Daoy (cell line): ENCODE data around the gene NUDT2. TPM values are rescaled to one million over a fixed set of nuclear protein-coding genes. Genes with fewer than 3 reads are reported as not detected.

ENCODE experiments used
- DNase-seq: peaks from one replicate; pipeline ENCODE4 v3.0.0-alpha.2; 2015; ENCODE audit warnings: low read depth
- total RNA-seq: library from RNA; depleted of rRNA; stranded (reverse); fragments of >200 nt; shearing (Covaris generic); gene quantifications from 2 replicates; pipeline ENCODE4 v1.2.3, GENCODE V29; 2014

Gene NUDT2
- total RNA-seq, 1 experiment from 2014 or later: 51.9 TPM

DNA sequence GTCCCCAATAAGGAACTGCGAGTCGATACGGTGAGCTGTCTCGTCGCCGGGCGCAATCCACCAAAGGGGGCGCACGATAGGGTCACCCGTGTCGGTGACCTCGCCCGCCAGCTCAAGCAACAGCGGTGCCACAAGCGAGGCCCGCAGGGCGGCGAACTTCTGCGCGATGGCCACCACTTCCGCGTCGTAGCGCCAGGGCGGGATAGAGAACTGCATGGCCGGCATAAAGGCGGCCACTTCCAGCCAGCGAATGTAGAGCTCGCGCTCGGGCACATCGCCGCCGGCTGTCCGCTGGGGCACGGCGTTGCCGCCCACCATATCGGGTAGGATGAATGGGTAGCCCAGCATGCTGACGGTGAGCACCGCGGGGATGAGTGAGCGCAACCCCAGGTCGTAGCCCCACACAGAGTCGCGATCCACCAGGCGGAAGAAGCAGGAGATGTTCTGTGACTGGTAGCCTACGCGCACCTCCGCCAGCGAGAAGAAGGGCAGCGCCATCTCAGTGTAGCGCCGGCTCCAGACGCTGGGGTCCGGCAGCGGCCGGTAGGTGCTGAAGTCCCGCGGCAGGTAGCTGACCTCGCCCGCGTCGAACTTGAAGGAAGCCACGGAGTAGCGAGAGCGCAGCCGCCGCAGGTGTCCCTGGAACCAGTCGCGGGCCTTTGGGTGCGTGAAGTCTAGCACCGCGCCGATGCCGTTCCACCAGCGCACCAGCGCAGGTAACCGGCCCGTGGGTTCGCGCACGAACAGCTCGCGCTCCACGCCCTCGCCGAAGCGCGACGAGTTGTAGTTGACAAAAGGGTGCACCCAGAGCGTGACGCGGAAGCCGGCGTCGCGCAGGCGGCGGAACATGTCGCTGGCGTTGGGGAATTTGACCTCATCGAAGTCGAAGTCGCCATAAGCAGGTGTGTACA is 41.9 kb downstream of the NUDT2 start:
- DNase-seq: no peak

DNA sequence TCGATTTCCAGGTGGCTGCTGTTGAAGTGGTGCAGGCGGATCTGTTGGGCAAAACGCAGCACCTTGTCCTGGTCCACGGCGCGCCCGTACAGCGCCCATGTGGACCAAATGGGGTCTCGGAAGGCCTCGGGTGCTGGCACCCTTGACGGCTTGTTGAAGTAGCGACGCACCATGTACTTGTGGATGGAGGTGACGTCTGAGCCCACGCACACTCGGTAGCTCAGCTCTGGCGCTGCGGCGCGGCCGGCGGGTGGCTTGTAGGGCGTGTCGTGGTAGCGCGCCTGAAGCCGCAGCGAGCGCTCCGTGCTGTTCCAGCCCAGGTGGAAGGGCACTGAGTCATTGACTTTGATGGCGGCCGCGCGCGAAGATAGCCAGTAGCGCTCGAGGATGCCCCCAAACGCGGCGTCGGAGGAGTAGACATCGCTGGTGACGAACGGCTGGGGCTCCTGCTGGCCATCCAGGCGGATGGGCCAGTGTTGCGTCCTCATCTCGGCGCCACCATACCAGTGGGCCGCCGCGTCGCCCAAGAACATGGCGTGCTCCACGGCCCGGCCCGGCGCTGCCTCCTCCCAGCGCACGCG is 42.6 kb downstream of the NUDT2 start:
- no peak for DNase-seq

DNA sequence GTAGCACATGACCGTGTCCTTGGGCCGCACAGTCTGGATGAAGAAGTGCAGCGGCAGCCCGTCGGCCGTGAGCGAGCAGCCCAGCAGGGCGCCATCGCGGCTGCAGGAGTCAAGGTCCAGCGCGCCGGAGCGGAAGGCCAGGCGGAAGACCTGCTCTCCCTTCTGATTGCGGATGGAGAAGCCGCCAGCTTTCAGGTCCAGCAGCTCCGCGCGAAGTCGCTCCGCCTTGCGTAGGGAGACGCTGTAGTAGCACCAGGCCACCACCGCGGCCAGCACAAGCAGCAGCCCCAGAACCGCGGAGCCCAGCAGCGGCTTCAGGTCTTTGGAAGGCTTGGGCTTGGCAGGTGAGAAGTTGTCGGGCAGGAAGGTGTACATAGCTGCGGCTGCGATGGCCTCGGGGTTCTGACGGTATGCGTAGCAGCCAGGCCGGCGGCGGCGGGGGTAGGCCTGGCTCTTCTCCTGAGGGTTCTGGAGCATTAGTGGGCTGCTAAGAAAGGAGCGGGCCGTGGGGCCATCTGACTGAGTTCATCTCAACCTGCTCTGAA is 43.2 kb downstream of the NUDT2 start:
- no peak for DNase-seq

DNA sequence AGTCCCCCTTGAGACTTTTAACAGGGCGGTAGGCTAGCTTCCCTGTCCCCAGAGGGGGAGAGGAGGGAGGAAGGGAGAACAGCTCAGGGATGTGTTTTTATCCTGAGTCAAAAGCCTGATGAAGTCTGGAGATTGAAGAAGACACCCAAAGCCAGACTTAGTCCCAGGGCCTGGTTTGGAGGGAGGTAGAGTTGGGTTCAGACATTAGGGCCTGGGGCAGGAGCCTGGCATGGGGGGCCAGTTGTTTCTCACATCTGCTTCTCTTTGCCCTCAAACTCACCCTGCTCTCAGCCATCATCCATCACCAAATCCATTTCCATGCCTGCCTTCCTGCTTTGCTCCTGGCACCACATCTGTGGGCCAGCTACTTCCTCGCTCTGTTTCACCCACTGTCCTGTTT is 44.4 kb downstream of the NUDT2 start:
- no peak for DNase-seq

DNA sequence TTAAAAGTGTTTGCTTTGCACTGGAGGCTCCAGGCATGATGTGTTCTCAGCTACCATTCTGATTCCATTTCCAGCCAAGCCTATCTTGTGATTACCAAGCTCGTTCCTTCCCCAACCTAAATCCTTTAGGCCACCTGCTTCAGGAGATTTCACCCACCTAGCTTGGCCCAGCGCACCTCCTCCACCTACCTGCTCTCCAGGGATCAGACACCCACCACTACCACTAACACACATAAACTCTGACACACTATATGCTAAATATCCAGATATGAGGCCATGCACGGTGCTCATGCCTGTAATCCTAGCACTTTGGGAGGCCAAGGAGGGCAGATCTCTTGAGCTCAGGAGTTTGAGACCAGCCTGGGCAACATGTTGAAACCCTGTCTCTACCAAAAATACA is 45.0 kb downstream of the NUDT2 start:
- DNase-seq: no peak

DNA sequence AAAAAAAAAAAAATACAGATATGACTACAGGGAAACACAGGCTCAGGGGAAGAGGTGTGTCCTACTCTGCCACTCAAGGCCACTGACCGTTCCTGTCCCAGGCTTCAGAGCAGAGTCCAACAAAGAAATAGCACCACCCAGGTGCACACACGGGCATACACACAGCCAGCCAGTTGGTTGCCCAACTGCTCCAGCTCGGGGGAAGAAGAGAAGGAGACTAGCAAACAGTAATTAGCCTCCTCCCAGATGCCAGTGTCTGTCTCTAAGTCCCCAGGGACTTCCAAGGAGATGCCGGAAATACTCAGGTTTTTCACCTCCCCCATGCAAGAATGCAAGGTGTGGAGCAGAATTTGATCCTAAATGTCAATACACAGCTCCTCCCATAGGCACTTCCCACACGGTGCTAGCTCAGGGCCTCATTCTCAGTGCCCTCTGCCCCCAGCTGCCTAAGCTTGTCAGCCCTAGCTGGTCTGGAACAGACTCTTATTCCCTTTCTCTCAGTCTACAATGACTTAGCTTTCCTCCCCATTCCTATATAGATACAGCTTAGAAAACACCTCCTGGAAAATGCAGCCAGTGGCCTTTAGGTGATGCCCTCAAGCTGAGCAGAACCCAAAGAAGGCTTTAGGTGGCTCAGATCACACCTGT is 45.7 kb downstream of the NUDT2 start:
- no peak for DNase-seq

DNA sequence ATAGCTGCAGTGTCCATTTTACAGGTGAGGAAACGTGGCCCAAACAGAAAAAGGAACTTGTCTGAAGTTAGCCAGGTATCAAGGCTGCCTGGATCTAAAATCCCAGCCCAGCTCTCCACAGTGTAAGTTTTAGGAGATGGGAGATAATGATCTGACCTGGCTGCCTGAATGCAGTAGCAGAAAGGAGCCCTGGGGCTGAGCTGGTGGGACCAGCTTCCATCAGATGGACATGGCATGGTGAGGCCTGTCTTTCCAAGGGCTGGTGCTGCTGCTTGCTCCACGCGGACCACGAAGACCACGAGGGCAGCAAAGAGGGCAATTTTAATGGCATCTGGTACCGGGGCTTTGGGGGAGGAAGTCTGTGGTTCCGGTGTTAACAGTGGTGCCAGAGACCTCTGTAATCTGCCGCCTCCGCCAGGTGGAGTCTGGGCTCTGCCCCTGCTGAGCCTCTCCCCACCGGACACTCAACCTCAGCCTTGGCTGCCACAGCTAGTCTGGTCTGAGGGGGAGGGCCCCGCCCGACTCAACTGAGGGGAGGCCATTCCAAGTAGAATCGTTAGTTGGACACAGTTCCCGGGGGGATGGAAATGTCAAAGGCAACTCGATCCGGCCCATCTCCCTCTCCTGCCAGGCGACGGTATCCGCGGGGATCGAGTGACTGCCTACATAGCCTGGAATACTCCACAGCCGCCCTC is 46.7 kb downstream of the NUDT2 start:
- peak; percentile 67 for DNase-seq

DNA sequence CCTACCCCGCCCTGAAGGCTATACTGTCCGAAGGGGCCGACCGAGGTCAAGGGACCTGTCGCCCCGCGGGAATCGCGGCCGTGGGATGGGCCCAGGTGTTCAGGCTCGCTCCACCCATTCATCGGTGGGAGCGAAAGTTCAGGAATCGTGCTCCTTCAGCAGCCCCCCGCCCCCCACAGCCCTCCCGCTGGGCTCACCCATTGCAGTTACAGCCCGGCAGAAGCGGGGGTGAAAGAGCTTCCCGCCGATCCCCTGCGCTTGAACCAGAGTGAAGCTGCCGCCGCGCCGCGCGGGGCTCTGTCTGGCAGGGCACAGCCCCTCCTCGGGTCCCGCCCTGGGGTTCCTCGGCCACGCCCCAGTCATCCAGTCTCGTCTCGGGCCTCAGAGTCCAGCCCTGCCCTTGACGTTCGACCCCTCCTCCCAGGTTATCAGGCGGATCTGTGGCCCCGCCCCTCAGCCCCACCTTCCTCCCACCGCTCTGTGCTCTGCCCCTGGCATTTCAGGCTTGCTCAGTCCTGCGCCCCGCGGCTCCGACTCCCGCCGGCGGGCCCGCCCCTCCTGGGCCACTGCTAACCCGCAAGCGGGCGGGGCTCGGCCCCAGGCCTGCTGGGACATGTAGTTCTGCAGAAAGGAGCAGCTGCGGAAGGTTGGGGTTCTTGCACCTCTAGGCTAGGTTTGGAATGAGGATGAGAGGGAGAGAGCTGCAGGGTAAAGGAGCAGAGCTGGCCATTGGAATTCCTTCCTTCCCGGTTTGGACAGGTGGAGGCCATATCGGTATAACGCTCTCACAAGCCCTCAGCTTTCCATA is 47.4 kb downstream of the NUDT2 start, which contains the start of gene MYORG:
Gene MYORG, minus strand, starts transcription at position 303 of the 808 bp plus-strand sequence. CDS start 3,955 bp downstream, outside the sequence.
- DNase-seq: peak; percentile 99

DNA sequence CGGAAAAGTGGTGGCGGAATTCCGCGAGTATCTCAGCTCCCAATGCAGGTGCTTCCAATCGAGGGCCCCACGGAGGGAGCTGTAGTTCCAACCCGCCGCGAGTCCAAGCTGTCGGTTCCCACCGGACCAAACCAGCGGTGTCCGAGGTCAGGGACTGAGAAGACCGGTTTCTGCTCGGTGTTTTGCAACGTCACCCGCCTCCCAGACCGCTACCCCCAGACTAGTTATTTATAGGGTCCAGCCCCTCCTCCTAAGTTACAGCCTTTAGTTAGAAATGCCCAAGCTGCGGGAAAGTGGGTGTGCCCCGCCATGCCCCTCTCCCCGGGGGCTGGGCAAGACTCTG is 48.0 kb downstream of the NUDT2 start:
- no peak for DNase-seq

DNA sequence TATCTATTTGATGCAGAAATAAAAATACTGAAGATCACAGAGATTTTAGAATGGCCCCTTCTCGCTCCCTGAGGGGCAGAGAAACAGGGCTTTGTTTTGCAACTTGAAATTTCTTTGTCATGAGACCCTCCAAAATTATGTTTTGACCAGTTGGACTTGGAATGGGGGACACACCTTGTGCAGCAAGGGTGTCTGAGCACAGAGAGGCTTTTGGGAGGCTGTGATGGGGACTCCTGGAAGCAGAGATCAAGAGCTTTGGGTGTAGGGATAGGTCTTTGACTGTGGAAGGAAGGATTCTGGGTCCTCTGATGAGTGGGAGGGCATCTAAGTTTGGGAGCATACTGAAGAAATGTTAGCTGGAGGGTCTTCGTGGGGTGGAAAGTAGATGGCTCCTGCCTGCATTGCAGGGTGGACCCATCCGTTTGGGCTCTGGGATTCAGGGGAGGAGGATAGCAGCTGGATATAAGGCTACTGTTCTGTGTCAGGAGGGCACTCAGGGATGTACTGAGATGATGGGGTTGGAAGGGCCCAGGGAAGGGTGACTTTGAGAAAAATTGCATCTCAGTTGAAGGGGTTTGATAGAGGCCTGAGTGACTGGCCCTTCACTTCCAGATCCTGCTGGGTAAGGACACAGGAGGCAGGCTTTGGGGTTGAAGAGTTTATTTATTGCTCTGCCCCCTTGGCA is 49.1 kb downstream of the NUDT2 start:
- DNase-seq: no peak

DNA sequence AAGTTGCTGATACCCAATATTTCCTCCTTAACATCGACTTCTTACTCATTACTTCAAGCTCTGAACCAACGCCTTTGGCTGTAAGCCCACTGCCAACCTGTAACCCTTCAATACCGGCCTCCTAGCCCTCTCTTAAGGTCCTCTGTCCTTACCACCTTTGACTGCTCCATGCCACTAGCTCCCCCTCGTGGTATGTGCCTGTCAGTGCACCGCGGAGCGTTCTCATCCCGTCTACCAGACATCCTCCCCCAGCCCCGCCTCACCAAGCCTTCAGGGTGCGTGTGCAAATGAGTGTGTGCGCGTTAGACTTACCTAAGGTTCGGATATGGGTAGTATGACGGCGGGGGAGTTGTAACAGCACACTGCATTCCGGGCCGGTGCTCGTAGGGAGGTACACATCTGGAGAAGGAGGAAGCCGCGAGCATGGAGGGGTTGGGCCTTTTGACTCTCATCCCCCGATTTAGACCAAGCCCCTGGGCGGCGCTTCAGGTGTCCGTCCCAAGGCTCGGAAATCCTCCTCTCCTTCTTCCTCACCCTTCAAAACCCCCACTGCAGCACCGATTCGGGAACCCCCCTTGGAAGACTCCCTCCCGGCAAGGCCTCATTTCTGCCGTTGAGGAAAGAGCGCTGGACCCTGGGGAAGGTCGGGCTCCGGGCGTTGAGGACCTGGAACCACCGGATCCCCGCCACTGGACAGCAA is 50.1 kb downstream of the NUDT2 start:
- peak; percentile 89 for DNase-seq

DNA sequence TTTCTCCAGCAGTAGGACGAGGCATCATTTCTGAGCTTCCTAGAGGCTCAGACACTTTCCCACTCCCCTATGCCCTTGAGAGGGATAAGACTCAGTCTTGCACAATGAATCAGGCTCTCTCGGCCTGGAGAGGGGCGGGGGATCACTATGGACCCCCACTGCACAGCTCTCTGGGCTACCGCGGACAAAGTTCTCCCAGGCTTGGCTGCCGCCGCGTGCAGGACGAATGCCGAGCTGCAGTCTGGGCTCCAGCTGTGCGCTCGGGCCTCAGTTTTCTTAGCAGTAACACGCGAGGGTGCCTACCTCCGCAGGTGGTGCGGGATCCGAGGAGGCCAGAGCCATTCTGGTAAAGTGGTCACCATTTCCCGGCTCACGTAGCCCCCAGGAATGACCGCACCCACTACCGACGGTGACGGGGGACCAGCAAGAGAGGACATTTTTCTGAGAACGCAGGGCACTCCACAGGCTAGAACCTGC is 50.7 kb downstream of the NUDT2 start:
- DNase-seq: no peak

DNA sequence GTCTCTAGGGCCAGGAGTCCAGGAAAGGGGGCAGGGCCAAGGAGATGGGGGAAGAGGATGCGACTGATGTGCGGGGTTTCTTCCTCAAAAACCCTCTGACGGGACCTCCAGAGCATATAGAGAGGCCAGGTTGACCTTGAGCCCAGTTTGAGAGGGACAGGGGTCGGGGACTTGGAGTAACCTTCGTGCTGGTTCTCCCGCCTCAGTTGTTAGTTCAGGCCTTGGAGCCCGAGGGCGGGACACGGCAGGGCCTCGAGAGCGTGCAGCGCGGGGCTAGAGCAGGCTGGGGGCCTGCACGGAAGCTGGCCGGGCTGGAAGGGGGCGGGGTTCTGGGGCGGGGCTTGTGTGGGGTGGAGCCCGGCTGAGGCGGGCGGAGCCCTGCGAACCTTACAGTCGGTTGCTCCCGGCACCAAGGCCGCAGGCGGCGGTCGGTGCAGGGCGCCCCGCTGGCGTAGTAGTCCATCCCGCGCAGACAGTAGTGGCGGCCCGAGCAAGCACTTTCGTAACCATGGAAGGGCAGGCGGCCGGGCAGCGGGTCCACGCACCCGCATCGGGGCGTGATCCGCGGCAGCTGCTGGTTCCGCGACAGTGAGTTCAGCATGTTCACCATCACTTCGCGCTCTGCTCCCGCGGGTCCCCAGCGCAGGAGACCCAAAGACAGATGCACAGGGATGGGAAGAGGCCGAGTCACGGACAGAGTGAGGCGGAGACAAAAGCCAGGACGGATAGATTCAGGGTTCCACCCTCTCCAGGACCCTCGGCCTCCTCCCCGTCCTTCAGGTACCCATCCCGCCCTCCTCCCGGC is 51.3 kb downstream of the NUDT2 start:
- peak; percentile 81 for DNase-seq

DNA sequence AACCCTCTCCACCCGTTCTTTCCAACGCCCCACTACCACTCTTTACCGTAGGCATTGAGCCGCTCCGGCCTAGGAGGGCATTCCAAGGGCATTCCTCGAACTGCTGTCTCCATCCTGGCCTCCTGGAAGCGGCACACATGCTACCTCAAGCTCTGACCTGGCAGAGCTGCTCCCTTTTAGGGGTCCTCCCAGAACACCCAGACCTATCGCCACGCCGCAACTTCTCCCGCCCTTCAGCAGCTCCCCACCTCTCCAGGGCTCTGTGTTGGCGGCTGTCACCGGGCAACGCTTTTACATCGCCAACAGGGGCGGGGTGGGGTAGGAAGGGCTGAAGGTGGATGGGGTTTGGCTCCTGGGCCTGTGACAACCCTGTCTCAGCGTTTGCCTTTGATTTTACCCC is 52.0 kb downstream of the NUDT2 start:
- no peak for DNase-seq

DNA sequence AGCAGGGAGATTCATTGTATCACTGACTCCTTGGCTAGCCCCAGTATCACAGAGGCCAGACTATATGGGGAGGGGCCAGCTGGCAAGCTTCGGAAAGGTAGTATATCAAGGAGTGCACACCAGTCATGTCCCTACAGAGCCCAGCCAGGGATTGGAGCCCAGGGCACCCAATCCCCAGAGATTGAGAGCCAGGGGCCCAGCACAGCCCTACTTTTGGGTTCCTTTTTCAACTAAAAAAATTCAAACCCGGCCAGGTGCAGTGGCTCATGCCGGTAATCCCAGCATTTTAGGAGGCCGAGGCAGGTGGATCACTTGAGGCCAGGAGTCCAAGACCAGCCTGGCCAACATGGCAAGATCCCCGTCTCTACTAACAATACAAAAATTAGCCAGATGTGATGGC is 52.7 kb downstream of the NUDT2 start:
- DNase-seq: no peak

DNA sequence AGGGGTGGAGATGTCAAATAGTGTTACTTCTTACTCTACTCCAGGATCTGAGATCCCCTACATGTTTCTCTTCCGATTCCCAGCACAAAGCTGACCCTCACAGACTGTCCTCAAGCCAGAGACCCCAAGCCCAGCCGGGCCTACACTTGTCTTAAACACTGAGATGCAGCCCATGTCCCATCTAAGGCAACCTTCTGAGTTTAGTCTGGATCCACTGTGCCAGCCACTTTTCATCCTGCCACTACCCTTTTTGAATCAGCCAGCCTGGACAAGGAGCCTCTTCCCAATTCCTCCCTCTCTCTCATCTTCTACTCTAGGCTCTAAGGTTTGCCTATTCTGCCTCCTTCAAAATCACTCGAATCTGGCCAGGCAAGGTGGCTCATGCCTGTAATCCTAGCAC is 53.5 kb downstream of the NUDT2 start:
- DNase-seq: no peak

DNA sequence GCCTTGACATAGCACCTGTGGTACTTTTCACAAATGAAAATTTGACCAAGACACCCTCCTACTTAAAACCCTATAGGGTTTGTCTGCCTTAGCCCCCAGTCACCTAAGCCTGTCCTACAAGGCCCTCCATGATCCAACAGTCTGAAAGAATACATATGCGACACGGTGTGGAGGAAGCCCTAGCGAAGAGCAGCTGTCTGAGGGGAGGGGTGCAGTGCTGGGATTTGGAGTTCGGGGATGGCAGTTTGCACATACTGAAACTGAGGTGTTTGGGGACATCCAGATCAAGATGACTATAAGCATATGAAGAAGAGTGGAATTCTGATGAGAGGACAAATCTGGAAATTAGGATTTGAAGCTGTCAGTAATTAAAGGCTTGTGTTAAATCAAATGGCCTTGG is 54.5 kb downstream of the NUDT2 start:
- DNase-seq: no peak

DNA sequence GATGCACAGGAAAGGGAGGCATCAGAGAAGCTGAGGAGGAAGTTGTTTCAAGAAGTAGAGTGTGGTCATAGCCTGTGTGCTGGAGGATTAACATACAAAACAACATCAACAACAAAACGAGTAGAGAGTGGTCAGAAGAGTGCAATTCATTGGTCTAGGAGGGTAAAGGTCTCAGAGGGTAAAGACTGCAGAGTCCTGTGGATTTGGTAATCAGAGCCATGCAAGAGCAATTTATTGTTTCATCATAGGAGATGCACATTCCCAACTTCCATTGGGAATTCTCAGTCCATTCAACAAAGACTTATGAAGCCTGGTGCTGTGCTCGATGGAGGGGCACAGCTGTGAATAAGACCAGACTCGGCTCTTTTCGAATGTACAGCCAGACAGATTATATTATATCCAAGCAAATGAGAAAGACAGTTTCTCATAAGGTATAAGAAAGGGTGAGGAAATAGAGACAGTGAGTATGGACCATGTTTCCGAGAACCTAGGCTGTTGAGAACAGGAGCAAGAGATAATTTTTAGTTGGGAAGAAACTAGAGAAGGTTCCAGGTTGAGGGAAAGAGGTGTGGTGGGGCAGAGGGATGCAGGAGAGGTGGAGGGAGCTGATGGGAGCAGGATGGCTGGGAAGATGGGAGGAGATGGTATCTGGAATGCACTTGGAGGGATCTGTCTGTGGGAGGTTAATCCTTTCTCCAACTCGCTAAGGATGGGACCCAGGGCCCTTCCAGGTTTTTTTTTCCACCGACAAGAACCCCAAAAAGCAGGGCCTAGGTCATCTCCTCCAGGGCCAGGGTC is 55.2 kb downstream of the NUDT2 start:
- DNase-seq: no peak
